ENCODE measurements around the gene PRKCH.
"Not testable (repeated sequence)": the region's sequence is repeated elsewhere in the genome, so short reads cannot be mapped to it uniquely, and the experiment has no call there.

PRKCH gene

DNA sequence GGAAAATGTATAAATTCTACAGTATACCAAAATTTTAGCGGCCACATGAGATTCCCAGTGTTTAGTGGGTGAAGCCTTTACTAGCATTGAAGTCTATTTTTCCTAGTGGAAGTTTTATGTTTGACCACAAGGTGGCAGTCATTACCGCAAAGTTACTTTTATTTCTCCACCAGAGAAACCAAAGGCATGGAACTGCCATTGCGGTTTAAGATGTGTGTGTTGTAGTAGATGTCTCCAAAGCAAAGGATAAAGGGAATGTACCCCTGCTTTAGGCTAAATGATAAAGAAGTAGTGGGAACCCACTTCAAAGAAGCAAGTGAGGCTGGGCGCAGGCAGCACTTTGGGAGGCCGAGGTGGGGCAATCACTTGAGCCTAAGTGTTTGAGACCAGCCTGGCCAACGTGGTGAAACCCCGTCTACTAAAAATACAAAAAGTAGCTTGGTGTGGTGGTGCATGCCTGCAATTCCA, 140.5 kb downstream of the PRKCH start:
- DNase-seq, result no peak

DNA sequence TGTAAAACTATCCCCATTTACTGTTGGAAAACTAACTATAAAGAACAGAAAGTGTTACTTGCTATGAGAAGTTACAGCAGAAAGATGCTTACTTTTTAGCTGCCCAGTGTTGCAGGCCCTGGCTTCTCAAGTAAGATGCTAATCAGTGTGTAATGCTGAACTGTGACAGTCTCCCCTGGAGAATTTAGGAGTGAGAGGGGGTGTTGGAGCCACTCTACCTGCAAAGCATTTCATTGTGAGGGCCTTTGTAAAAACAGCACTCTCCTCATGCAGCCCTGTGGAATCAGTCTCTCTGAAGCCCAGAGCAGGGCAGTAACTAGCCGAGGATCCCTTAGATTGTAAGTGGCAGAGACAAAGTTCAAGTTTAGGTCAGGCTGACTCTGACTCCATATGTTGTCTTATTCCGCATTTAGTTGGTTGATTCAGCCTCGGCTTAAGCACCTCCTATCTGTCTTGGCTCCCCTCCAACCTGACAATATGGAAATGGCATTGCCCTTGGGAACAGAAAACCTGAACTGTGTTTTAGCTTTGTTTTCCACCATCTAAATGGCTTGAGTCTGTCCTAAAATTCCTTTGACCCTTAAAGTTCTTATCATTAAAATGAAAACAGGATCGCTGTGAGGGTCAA, 141.3 kb downstream of the PRKCH start:
- DNase-seq, result peak; percentile 54

DNA sequence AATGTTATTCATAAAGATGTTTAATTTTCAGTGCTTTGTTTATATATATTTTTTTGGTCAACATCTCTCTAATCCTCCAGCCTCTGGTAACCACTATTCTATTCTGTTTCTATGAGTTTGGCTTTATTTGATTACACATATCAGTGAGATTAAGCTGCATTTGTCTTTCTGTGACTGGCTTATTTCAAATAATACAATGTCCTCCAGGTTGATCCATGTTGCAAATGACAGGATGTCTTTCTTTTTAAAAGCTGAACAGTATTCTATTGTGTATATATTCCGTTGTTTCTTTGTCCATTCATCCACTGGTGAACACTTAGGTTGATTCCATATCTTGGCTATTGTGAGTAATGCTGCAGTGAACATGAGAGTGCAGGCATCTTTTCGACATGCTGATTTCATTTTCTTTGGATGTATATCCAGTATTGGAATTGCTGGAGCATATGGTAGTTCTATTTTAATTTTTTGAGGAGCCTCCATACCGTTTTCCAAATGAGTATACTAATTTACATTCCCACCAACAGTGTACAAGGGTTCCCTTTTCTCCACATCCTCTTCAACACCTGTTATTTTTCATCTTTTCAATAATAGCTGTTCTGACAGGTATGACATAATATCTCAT, 142.4 kb downstream of the PRKCH start:
- no peak for DNase-seq

DNA sequence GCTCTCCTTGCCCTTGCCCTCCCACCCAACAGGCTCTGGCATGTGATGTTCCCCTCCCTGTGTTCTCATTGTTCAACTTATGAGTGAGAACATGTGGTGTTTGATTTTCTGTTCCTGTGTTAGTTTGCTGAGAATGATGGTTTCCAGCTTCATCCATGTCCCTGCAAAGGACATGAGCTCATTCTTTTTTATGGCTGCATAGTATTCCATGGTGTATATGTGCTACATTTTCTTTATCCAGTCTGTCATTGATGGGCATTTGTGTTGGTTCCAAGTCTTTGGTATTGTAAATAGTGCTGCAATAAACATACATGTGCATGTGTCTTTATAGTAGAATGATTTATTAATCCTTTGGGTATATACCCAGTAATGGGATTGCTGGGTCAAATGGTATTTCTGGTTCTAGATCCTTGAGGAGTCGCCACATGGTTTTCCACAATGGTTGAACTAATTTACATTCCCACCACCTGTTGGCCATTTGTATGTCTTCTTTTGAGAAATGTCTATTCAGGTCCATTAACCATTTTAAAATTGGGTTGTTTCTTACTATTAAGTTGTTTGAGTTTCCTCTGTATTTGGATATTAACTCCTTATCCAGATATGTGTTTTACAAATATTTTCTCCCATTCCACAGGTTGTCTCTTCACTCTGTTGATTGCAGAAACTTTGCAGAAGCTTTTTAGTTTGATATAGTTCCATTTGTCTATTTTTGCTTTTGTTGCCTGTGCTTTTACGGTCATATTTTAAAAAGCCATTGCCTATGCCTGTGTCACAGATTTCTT, 143.4 kb downstream of the PRKCH start:
- not testable (repeated sequence) for DNase-seq

DNA sequence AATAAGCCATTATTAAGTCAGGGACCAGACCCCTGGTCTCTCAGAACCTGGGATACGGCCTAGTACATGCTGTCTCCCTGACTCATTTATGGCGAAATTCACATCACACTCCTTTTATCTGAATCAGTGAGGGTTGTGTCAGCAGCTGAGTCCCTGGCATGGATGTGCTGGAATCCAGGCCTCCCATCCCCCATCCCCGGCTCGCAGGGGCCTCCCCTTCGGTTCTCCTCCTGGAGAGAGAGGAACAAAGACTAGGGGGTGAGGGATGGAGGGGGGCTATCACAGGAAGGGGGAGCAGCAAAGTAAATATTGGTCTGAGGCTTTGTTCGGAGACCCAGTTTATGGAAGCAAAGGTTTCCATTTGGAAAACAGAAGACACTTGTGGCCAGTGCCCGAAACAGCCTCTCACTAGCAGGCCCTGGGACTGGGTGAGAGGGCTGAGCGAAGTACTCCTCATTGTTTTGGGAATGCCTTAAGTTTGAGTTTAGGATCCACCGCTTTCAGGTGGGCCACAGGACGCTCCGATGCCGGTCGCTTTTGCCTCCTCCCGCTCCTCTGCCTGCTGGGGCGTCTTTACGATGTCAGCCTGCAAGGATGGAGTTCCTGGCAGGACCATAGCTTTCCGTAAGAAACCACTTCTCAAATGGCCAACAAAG, 145.0 kb downstream of the PRKCH start:
- DNase-seq, result peak; percentile 88

DNA sequence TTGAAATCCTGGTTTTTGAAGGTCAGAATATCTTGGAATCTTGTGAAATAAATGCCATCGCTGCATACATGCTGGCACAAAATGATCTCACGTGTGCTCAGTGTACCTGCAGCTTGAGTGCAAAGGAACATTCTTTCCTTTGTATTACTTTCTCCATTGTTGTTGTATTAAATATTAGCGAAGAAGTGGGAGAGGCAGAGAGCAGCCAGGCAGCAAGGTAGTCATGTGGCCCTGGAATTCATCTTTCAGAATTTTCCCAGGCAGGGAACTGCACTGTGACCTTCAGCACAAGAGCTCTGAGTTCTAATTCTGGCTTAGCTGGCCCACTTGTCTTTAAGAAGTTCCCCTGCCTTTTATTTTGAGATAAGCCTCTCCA, 145.5 kb downstream of the PRKCH start:
- peak; percentile 38 for DNase-seq

DNA sequence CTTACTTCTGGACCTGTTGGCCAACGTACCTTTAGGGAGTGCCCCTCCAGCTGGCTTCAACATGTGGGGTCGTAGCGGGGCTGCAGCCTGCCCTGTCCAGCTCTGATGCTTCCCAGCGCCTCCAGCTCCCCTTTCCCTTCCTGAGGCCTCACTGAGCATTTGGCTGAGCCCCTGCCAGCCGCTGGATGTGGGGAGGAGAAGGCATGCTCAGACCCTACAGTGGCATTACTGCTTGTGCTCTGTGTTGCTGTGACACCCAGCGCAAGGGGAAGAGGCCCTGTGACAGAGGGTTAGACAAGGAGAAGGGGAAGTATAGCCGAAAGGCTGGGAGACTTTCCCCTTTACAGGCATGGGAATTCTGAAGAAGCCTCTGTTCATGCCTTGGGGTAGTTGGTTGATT, 145.9 kb downstream of the PRKCH start:
- DNase-seq, result peak; percentile 50

DNA sequence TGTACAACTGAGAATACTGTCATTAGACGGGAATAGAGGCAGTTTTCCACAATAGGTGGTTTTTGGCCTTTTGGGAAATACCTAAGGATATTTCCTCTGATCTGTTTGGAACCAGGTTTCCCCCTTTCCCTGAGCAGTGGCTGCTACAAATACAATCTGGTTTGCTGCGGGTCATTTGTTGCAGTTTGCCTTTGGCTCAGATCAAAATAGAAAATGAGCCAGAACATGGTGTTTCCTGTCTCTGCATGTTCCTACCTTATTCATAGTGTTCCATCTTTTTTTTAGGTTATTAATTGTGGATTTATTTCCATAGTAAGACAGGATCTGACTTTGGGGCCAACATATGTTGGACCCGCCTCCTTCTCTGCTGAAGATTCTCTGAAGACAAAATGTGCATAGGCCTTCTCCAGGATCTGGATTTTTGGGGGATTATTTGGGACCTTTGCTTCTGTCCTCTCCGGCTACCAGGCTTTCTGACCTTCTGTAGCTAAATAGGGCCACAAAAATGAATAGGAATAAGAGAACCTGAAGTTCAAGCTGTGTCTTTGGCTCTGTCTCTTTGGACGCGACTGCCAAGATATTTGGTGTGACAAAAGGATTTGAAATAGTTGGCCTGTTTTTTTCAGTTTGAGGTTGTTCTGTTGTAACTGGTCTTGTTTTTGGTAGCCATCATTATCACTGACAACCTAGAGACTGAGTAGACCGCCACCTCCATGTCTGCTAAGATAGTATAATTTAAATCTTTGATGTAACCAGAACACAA, 146.9 kb downstream of the PRKCH start:
- peak; percentile 13 for DNase-seq

DNA sequence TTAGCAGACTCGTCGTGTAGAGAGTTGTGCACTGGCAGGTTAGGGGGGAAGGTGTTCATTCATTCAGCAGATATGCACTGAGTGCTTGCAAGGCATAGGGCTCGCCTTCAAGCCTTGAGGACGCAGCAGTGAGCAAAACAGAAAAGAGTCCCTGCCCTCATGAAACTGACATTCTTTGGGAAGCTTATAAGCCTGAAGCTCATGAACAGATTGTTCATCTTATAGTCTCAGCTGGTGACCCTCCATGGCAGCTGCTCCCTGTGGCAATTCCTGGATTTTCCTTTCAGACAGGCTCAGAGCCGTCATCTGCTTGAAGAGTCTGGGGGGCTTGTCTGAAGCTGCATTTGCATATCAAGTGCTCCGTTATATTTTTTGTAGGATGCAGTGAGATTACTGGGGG, 148.4 kb downstream of the PRKCH start:
- peak; percentile 42 for DNase-seq

DNA sequence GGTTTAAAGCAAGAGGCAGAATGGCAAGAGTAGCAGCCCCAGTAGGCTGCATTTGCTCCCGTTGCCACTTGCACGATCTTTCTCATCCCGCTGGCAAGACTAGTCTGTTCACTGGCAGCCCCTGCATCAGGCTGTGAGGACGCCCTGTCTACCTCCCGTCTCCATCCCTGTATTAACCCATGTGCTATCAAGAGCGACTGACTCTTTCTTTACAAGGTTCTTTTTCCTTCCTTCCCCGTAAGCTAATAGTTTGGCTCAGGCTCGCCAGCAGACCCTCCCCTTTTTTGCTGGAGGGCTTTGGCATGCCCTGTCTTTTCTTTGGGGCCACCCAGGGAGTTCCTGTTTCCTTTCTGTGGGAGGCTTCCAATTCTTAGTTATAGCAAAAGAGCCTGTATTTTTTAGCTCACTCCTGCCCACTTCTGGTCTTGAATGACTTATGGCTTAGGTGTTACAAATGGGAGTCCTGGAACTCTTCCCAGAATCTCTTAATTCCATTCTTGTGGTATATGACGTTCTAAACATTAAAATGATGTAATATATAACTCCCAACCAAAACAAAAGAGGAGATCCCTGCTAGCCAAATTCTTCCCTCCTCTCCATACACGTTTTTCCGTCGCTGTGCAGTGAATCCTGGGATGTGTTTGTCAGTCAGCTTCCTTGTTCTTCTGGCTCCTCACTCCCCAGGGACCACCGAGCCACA, 149.0 kb downstream of the PRKCH start:
- no peak for DNase-seq

DNA sequence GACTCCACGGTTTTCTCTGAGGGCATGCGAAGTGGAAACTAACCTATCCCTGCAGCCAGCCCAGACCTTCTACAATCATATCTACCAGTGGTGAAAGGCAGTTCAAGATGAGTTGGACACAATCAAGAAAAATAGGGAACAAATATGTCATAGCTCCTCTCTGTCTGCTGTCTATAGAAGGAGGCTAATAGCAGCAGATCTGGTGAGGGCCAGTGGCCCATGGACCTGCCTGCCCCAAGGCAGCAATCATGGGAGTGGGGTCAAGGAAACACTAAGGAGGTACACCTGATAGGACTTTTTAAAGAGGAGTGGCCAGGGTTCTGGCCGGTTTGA, 149.5 kb downstream of the PRKCH start:
- no peak for DNase-seq

DNA sequence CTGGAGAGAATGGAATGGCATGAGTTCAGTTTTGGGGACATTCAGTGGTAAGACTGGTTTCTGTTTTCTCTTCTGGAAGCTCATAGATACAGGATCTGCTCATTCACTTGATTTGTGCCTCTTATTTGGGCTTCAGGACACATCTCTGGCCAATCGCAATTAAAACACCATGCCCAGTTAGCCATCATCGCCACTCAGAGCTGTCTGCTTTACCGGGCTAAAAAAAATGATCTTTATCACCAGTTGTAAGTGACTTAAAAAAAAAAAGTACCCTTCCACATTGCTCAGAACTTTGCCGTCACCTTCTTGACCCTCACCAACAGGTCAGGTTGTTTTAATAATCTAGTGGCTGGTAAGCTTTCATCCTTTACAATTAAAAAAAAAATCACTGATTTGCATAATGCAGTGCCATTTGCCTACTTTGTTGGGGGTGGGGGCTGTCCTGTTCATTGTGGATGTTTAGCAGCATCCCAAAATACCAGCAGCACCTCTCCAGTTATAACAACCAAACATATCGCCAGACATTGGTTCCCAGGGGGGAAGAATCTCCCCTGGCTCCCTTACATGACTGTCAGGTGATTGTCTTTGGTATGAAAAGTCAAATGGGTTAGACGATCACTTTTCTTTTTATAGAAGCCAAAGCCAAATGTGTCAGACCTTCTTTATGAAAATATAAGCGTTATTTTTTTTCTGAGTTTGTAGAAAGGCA, 150.1 kb downstream of the PRKCH start:
- no peak for DNase-seq

DNA sequence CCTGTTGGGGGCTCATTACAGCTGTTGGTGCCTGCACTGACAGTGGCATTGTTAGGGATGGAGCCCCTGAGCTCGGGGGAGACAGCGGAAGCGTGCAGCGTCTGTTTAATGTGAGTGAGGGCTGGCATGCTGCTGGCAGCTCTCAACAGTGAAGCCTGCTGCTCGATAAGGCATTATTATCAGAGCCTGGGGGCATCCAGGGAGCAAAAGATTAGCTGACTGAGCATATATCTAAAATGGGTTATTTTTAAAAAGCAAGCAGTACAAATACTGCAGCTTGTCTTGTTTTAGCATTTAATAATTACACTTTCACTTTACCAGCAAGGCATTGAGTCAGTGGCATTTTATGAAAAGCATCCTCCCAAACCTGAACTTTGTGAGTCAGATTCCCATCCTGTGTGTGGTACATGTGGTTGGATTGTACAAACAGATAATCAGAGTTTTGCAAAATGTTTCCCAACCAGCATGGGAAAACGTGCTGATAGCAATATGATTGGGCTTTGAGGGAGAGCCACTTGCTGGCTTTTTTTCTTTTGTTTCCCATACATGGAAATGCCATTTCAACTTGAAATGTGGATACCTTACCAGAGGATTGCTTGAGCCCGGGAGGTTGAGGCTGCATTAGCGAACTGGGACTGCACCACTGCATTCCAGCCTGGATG, 150.8 kb downstream of the PRKCH start:
- no peak for DNase-seq

DNA sequence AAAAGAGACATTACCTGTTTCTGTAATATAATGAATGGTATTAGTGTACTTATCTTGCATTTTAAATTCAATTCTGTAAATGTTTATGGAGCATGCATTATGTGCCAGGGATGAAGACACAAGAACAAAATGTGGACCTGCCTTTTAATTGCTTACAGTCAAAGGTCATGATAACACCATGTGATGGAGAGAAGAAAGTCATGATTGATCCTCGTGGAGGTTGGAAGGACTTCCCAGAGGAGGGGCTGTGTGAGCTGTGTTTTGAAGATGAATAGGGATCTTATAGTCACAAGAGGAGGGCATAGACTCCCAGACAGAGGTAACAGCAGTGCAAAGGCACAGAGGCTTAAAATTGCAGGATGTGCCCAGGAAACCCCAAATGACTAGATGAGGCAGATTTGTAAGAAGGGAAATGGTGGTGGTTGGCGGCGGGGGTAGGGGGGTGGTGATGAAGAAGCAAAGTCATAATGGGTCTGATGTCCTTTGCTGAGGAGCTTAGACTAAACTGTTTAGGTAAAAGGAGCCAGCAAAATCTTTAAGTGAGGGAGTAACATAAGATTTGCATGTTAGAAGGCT, 151.5 kb downstream of the PRKCH start:
- DNase-seq, result no peak

DNA sequence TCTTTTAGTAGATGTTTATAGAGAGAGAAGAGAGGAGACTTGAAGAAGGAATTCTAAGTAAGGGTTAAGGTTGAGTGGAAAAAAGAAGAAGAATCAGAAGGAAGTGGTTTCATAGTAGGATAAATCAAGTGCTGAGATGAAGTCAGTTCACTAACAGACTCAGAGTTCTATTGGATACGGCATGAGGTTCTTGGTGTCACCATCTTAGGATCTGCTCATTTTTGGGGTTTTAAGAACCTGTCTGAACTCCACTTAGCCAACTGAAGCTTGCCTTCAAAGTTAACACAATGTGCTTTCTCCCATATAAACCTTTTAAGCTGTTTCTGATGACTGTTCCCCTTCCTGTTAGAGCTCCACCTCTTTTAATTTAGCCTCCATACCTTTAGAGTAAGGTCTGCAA, 152.6 kb downstream of the PRKCH start:
- DNase-seq, result no peak

DNA sequence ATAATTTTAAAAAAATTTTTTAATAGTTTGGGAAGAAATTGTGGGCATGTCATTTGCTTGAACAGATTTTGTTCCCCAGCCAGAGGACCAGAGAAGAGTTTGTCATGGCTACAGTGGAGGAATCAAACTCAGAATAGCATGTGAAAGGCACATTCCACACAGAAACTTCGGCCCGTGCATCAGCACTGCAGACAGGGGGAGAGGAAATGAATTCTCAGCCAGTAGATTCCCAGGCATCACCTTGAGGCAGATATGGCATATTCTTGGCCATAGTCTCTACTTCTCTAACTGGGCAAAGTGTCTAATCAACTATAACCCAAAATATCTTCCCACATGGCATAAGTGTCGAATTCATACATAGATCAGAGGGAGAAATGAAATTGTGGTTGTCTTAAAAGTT, 153.3 kb downstream of the PRKCH start:
- no peak for DNase-seq

DNA sequence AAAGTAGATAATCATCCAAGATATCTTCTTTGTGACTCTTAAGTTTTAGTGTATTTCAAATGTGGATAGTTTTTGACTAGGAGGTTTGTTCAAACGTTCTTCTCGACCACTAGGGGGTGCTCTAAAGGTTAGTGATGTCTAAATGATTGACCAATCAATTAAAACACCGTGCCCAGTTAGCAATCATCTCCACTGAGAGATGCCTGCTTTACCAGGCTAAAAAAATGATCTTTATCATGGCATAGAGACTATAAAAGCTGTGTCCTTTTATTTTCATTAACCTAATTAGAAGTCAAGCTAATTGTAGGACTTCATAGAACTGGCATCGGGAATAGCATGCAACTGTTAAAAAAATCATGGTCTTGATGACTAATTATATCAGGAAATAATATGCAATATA, 153.9 kb downstream of the PRKCH start:
- no peak for DNase-seq

DNA sequence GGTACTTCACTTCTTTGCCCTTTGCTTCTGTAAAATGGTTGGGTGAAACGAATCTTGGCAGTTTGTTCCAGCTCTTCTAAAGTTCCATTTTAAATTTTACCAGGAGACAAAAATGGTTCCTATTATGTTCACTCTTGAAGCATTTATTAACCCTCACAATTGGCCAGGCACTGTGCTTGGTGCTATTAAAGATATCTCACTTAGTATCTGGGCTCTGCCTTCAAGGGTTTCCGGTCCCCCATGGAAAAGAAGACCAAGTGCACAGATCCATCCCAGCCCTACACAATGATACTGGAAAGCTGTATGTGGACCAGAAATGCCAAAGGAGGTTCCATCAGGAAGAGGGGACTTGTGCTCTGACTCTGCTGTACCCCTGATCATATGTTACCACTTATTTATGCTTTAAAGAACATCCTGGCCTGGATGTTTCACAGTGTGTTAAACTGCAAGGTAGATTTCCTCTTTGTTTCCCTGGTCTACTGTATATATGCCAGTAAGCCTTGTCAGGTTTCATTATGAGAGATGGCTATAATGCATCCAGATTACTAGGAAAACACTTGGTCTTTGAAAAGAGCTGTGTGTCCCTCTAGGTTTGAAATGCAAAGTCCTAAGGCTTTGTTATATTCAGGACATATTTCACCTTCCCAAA, 154.8 kb downstream of the PRKCH start:
- DNase-seq, result no peak

DNA sequence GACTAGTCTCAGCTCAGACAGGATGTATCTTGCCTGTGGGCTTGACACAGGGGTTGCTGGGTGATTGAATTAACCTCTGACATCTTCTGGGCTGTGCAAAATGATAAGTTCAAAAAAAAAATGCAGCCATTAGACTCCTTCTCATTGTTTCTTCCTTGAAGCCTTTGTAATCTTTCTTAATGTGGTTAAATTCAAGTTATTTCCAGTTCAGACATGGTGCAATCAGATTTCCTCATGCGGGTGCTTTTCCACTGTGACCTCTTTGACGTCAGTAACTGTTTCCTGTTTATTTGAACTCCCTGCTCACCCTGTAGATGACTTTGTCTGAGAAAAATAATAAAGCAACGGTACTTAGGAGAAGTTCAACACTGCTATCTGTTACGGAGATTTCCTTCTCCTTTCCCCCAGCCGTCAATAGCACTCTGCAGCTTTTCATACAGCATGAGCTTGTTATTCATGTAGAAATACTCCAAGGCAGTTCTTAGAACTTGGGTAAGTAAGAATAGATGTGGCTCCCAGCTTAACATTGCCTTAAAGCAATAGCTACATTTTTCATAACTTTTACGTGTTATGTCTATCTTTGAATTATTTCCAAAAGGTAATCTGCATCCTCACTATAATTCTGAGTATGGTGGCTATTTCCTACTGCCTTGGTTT, 155.5 kb downstream of the PRKCH start:
- no peak for DNase-seq

Measured in islet precursor cell (in vitro differentiated cells).